ENCODE data around the gene DRG2.

DNA sequence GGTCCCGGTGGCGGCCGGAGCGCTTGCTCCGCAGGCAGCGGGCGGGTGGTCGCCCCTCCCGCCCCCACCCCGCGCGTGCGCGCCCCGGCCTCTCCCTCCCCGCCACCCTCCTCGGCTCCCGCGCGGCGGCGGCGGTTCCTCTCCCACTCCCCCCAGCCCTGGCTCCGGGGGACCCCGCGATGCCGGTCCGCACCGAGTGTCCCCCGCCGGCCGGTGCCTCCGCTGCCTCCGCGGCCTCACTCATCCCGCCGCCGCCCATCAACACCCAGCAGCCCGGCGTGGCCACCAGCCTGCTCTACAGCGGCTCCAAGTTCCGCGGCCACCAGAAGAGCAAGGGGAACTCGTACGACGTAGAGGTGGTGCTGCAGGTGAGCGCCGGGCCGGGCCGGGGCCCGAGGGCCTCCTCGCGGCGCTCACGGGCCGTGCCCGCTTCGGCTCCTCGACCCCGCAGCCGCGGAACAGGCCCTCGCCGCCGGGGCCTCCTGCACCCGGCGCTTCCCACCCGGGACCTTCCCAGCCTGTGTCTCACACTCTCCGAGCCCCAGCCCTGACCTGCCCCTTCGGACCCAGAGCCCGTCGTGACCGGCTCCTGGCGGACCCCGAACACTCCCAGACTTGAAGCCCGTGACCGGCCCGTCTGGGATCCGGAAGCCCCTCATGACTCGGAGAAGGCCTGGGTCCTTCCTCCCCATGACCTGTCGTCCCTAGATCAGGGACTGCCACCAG, 48.0 kb upstream of the DRG2 start:
- TF ChIP-seq CTCF (IDR thresholded peaks at IDR 0.05) (no peak), POLR2AphosphoS5 (IDR thresholded peaks at IDR 0.05; ENCODE audit: low read depth, low read length) (no peak), SIN3A (IDR thresholded peaks at IDR 0.05; ENCODE audit: borderline replicate concordance, insufficient read depth, low read depth, low read length) (no peak)

Data from Panc1 (cell line).